Right ventricle myocardium inferior (tissue), 1 donor: Measurements from ENCODE around the gene TMEM132D. TPM values are rescaled to one million over a fixed set of nuclear protein-coding genes. Genes with fewer than 3 reads are reported as not detected.

Experiments used
- ATAC-seq: fragments of 200-7000 bp; cut with Tn5 transposase; one replicate; pipeline ENCODE4 v1.9.1; 2020; ENCODE audit warnings: mild to moderate bottlenecking, moderate library complexity
- DNase-seq: peaks from one replicate; pipeline ENCODE4 v3.0.0; 2021; ENCODE audit errors: missing footprints
- intact Hi-C: fragments of 100-400 bp; cut with DNase I; formaldehyde crosslinking; loops from one replicate; pipeline ENCODE4 v1.11.0; 2022
- total RNA-seq: library from RNA; stranded (reverse); fragmentation: NEBNext Ultra II Directional; extraction: Animal tissue kit (Norgen Biotek cat#: 25700); gene quantifications from one replicate; pipeline ENCODE4 v1.2.1, GENCODE V29; 2021
- donor health status: DM: no; HTN: yes; CAD: no; lungs with severe emphysema.

TMEM132D gene
- total RNA-seq, 1 donor from 2014 or later, result not detected

DNA sequence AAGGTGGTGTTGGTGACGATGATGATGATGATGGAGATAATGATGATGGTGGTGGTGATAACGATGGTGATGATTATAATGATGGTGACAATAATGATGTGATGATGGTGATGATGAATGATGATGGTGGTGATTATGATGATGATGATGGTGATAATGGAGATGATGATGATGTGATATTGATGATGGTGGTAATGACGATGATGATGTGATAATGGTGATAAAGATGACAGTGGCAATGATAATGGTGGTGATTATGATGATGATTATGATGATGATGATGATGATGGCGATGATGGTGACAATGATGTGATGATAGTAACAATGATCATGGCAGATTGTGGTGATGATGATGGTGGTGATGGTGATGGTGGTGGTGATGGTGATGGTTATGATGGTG is 532.6 kb downstream of the TMEM132D start:
- no peak for DNase-seq
- intact Hi-C loops, result no loop called here
- ATAC-seq, result no peak

- no peak for DNase-seq
- intact Hi-C loops, result no loop called here
- no peak for ATAC-seq
Measured at GRCh38 chr12:129366656-129367055, 537.2 kb downstream of the TMEM132D start.

- intact Hi-C loops, result no loop called here
- ATAC-seq (no peak), DNase-seq (no peak)
Measured at GRCh38 chr12:129363041-129363440, 540.8 kb downstream of the TMEM132D start.

DNA sequence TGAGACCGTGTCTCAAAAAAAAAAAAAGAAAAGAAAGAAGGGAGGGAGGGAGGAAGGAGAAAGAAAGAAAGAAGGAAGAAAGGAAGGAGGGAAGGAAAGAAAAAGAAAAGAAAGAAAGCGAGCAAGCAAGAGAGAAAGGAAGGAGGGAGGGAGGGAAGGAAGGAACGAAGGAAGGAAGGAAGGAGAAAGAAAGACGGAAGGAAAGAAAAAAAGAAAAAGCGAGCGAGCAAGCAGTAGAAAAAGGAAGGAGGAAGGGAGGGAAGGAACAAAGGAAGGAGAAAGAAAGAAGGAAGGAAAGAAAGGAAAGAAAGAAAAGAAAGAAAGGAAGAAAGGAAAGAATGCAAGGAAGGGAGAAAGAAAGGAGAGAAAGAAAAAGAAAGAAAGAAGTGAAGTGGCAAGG is 546.6 kb downstream of the TMEM132D start:
- DNase-seq (no peak), ATAC-seq (no peak)
- intact Hi-C loops, result no loop called here

- intact Hi-C loops, result no loop called here
- ATAC-seq, result no peak
- no peak for DNase-seq
Measured at GRCh38 chr12:129351481-129351880, 552.3 kb downstream of the TMEM132D start.

- ATAC-seq (no peak), DNase-seq (no peak)
- intact Hi-C loops, result no loop called here
Measured at GRCh38 chr12:129339336-129339735, 564.5 kb downstream of the TMEM132D start.

DNA sequence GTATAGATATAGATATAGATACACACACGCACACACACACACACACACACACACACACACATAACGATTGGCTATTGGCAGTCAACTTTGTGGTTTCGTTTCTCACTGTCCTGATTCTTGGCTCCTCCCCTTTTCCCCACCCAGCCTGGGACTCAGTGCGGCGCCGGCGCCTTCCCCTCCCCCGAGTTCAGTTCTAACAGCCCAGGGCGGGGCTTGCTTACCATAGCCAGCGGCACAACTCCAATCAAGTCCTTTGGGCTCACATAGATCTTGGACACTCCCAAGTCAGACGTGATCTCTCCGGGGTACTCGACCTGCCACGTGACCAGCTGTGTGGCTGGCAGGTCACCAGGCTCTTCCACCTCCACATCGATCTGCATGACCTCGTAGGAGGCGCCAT is 566.4 kb downstream of the TMEM132D start:
- DNase-seq (no peak), ATAC-seq (no peak)
- intact Hi-C loops, result no loop called here

DNA sequence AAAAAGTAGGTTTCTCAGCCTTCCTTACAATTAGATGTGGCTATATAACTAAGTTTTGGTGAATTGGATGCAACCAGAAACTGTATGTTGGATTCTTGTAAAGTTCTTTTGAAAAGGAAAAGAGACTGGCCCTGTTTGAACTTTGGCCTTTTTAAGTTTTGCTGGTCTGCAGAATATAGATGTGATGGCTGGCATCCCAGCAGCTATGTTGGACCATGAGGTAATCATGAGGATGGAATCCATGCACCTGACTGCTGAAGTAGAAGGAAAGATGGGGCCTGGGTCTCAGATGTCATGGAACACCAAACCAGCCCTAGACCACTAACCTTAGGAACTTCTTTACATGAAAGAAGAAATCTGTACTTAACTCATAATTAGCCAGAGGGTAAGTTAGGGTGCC is 568.1 kb downstream of the TMEM132D start:
- intact Hi-C loops, result no loop called here
- DNase-seq (no peak), ATAC-seq (no peak)

- intact Hi-C loops, result no loop called here
- ATAC-seq (no peak), DNase-seq (no peak)
Measured at GRCh38 chr12:129332286-129332685, 571.5 kb downstream of the TMEM132D start.

GRCh38 chr12:129331356-129332085 is 572.3 kb downstream of the TMEM132D start:
- intact Hi-C loops, result no loop called here
- DNase-seq (no peak), ATAC-seq (no peak)

- ATAC-seq (no peak), DNase-seq (no peak)
- intact Hi-C loops, result no loop called here
Measured at GRCh38 chr12:129328235-129328634, 575.6 kb downstream of the TMEM132D start.

DNA sequence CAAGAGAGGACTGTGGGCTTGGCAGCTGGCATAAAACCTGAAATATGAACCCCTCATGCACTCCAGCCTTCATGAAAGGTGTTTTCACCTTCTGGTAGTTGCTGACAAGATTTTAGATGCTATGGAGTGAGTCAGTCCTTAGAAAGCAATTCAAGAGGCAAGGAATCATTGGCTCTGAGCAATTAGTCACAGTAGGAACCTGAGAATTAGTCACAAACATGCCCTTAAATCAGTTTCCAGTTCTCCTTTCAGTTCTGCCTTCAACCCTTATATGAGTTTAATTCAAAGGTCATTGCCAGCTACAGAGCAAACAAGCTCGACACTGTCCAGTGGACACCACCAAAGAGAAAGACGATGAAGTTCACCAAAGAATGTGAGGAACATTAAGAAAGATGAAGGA is 578.3 kb downstream of the TMEM132D start:
- intact Hi-C loops, result no loop called here
- DNase-seq (no peak), ATAC-seq (no peak)

DNA sequence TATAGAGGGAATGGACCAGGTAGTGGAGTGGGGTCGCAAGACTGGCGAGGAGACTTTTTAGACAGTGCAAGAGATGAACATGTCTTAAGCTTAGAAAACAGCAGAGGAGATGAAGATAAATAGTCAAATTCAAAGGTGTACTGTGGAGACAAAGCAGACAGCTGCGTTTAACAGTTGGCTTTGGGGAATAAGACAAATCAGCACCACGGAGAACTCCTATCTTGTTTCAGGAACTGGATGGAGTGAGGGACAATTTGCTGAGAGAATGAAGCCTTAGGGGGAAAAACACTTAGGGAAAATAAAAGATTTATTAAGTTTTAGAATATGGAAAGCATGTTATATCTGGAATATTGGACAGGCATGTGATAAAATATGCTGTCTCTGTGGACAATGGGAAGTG is 591.8 kb downstream of the TMEM132D start:
- DNase-seq (no peak), ATAC-seq (no peak)
- intact Hi-C loops, result no loop called here

GRCh38 chr12:129310346-129310745 is 593.5 kb downstream of the TMEM132D start:
- ATAC-seq (no peak), DNase-seq (no peak)
- intact Hi-C loops, result no loop called here

DNA sequence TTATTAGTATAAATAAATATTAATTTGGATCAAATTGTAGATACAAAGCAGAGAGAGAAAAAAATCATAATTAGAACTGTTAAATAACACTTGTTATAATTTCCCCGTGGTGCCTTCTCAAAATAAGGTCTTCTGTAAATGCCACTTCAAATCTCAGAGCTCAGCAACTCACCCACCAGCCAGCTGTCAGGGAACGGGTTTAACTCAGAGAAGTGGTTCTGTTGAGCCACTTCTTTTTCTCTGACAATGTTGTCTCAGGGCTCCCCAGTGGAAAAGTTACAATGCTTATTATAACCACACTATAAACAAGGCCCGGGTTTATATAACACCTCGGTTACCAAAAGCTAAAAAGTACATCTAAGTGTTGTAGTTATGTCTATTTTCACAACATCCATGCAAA is 598.0 kb downstream of the TMEM132D start:
- ATAC-seq (no peak), DNase-seq (no peak)
- intact Hi-C loops, result no loop called here

GRCh38 chr12:129304529-129304928 is 599.3 kb downstream of the TMEM132D start:
- intact Hi-C loops, result no loop called here
- DNase-seq (no peak), ATAC-seq (no peak)

GRCh38 chr12:129300011-129300410 is 603.8 kb downstream of the TMEM132D start:
- ATAC-seq (no peak), DNase-seq (no peak)
- intact Hi-C loops, result no loop called here

DNA sequence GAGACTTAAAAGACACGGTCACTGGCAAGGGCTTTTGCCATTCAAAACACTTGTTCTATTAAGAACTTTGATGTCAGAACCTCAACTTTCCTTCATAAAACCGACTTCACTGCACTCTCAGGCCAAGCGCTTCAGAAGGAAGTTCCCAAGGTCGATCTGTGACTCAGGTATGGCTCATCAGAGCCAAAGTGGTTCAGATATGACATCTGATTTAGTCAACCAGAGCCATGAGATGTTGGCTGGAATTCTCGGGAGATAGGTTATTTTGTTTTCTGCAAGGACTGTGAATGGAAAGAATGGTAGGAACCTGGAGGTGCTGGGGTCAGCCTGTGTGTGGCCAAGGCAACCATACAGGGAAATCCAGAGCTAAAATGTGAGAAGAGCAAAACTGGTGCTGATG is 604.9 kb downstream of the TMEM132D start:
- no peak for ATAC-seq
- no peak for DNase-seq
- intact Hi-C loops, result no loop called here

- DNase-seq (no peak), ATAC-seq (no peak)
- intact Hi-C loops, result no loop called here
Measured at GRCh38 chr12:129296671-129297070, 607.2 kb downstream of the TMEM132D start.

DNA sequence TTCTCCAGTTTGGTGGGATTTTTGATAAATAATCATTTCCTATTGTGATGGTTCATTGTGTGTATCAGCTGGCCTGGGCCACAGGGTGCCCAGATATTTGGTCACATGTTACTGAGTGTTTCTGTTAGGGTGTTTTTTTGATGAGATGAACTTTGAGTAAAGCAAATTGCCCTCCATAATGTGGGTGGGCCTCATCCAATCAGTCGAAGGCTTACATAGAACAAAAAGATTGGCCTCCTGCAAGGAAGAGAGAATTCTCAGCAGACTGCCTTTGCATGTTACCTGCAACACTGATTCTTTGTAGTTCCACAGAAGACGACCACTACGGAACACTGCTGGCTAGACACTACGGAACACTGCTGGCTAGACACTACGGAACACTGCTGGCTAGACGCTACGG is 609.0 kb downstream of the TMEM132D start:
- ATAC-seq (no peak), DNase-seq (no peak)
- intact Hi-C loops, result no loop called here

DNA sequence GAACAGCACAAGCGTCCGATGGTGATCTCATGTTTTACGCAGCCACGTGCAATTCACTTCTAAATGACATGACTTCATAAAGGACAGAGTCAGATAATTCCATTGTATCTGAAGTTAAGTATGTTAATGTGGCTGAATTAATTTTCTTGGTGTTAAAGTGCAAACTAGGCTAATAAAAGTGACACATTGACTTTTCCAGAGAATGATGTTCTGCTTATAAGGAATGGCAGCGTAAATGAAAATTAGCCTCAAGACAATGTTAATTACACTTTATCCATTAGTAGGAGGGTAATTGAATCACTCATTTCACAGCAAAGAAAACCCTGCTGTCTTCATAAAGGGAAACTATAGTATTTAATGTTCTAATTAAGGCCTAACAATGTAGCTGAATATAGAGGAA is 624.1 kb downstream of the TMEM132D start:
- ATAC-seq, result no peak
- intact Hi-C loops, result no loop called here
- DNase-seq, result no peak
